Gastroesophageal sphincter (tissue), 4 donors: ENCODE results near the gene MADD. TPM values are rescaled to one million over a fixed set of nuclear protein-coding genes. Genes with fewer than 3 reads are reported as not detected.

Experiments used
- ATAC-seq: fragments of 150-250 bp; one replicate; pipeline ENCODE4 v1.9.1; 2016; ENCODE audit warnings: mild to moderate bottlenecking, moderate library complexity
- H3K27ac ChIP-seq, 4 donors: fragments of 200-600 bp; sonication (generic) in 3 of 4; 1 replicate in 3 of 4; 2 replicates in 1 of 4; pipeline ENCODE4 v1.5.1; 2016 to 2019
- H3K27me3 ChIP-seq: fragments of 200-600 bp; sonication (generic); one replicate; pipeline ENCODE4 v1.5.1; 2019
- H3K36me3 ChIP-seq, 2 donors: fragments of 200-600 bp; sonication (generic); one replicate each; pipeline ENCODE4 v1.5.1; 2019; ENCODE audit warnings: control low read depth in 1 of 2
- H3K4me1 ChIP-seq, 3 donors: fragments of 200-600 bp; sonication (generic); 1 replicate in 2 of 3; 2 replicates in 1 of 3; pipeline ENCODE4 v1.5.1; 2016 to 2019; ENCODE audit warnings: control low read depth in 2 of 3
- H3K4me3 ChIP-seq, 2 donors: fragments of 200-600 bp; sonication (generic); one replicate each; pipeline ENCODE4 v1.5.1; 2019; ENCODE audit warnings: mild to moderate bottlenecking in 1 of 2, moderate library complexity in 1 of 2
- H3K9me3 ChIP-seq, 3 donors: fragments of 200-600 bp; sonication (generic); one replicate each; pipeline ENCODE4 v1.5.1; 2017 to 2019; ENCODE audit warnings: control low read depth in 2 of 3
- CTCF ChIP-seq, 4 experiments: fragments of 200-600 bp in 2 of 4; fragments of 450-650 bp in 2 of 4; sonication (generic) in 1 of 4; IDR thresholded peaks; one replicate each; pipeline ENCODE4 v1.5.1; 2017 to 2019; ENCODE audit warnings: antibody characterized with exemption in 4 of 4, mild to moderate bottlenecking in 2 of 4, moderate library complexity in 2 of 4
- EP300 ChIP-seq: sonication (generic); formaldehyde crosslinking; IDR thresholded peaks from one replicate; pipeline ENCODE4 v1.6.1; 2017; ENCODE audit warnings: antibody characterized with exemption, mild to moderate bottlenecking
- POLR2A ChIP-seq, 2 donors: fragments of 450-650 bp; IDR thresholded peaks; one replicate each; pipeline ENCODE4 v1.6.1; 2017; ENCODE audit warnings: antibody characterized with exemption in 2 of 2, mild to moderate bottlenecking in 2 of 2, moderate library complexity in 1 of 2
- POLR2AphosphoS5 ChIP-seq: sonication (generic); formaldehyde crosslinking; IDR thresholded peaks from one replicate; pipeline ENCODE4 v1.6.1; 2017; ENCODE audit warnings: antibody characterized with exemption
- WGBS, 2 donors: methylation state at CpG; one replicate each; pipeline ENCODE4 v1.1.5; 2018; ENCODE audit warnings: low coverage in 1 of 2; 5-methylcytosine and 5-hydroxymethylcytosine counted together
- total RNA-seq, 4 donors: library from RNA; depleted of rRNA; stranded (reverse); fragments of >200 nt; gene quantifications; one replicate each; pipeline ENCODE4 v1.1.0, GENCODE V29; 2016

The MADD gene
- total RNA-seq, 4 donors from 2014 or later, result 23.7 to 33.9 (median 29.4) TPM

DNA sequence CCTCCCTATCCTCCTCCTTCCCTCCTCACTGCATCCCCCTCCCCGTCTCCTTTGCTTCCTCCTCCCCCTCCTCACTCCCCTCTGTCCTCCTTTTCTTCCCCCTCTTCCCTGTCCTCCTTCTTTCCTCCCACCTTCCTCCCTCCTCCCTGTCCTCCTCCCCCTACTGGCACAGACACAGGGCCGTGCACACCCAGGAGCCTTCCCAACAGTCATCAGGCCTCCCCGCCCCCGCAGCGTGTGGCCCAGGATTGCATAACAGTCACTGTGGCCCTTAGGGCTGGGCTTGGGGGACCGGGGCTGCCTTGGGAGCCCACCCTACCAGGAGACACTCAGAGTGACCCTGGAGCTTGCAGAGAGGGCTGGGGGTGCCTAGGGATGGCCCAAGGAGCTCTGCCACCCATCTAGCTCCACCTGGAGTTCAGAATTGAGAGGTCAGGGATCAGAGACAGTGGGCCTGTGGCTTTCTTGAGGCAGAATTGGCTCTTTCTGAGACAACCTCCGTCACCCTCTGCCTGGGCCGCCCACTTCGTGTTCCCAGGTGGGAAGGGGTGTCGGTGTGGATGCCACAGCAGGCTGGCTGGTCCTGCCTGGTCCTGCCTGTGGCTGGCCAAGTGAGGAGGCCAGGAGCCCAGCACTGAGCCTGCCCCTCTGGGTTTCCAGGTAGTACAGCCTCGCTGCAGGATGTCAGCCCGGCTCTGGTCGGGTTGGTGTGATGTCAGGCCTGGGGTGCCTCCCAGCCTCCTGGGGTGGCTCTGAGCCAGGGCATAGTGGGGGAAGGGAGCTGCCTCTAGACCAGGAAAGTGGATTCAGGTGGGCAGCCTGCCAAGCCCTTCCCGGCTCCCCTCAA lies 106.8 kb downstream of the MADD start:
- Histone ChIP-seq H3K27ac (peak overlapping the region in 3 of 4 donors; percentile 53 to 74 (median 66)), H3K27me3 (no peaks in the 10 kb centered on the region), H3K4me3 (peak overlapping the region in 1 of 2 donors; percentile 42), H3K36me3 (no peaks in the 10 kb centered on the region), H3K4me1 (peaks cover 0 to 8% (median 0%) of the 10 kb centered on the region in 3 donors), H3K9me3 (no peaks in the 10 kb centered on the region)
- TF ChIP-seq EP300 (no peak), CTCF (IDR thresholded peaks at IDR 0.05) (no peak), POLR2AphosphoS5 (no peak), POLR2A (IDR thresholded peaks at IDR 0.05) (no peak)
- no peak for ATAC-seq
- 50% methylated on average over 4 of the region's 14 CpGs; no CpG with 5 or more reads in 1 of the 2 donors for WGBS, 2 donors

DNA sequence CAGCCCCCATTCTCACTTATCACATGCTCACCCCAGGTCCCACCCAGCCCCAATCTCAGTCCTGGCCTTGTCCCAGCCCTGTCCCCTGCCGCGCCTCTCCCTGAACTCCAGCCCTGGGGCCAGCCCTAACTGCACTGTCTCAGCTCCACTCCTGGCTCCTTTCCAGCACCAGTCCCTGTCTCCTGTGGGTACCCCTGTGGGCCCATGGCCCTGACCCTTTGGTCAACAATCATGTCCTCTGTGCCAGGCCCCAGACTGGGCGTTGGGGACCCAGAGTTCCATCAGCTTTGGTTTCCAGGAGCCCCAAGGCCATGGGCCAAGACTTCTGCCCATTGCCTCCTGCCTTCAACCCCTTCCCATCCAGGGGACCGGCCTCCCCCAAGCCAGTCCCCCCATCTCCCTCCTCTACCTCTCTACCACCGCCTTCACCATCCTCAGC lies 107.7 kb downstream of the MADD start:
- WGBS, 2 donors, result 81 to 86% methylated on average over 1 to 5 of the region's 5 CpGs
- H3K4me3 ChIP-seq, result peak overlapping the region in 1 of 2 donors; percentile 42
- no peaks in the 10 kb centered on the region for H3K9me3 ChIP-seq
- no peak for TF ChIP-seq POLR2AphosphoS5
- no peak for TF ChIP-seq CTCF (IDR thresholded peaks at IDR 0.05)
- no peak for TF ChIP-seq POLR2A (IDR thresholded peaks at IDR 0.05)
- no peak for TF ChIP-seq EP300
- no peaks in the 10 kb centered on the region for H3K27me3 ChIP-seq
- H3K27ac ChIP-seq, result peak overlapping the region in 3 of 4 donors; percentile 51 to 74 (median 53)
- H3K36me3 ChIP-seq, result no peaks in the 10 kb centered on the region
- ATAC-seq, result no peak
- peaks cover 0 to 8% (median 0%) of the 10 kb centered on the region in 3 donors for H3K4me1 ChIP-seq

- WGBS, 2 donors, result 78 to 100% methylated on average over 2 of the region's 31 CpGs
- H3K4me1 ChIP-seq, result peaks cover 0 to 8% (median 0%) of the 10 kb centered on the region in 3 donors
- H3K27ac ChIP-seq, result peak within 1 kb of the TSS in 3 of 4 donors; percentile 53 to 74 (median 53)
- no peak for TF ChIP-seq CTCF (IDR thresholded peaks at IDR 0.05)
- TF ChIP-seq POLR2A (IDR thresholded peaks at IDR 0.05), result peak in 1 of 2 donors; percentile 16
- peak within 1 kb of the TSS in 1 of 2 donors; percentile 42 for H3K4me3 ChIP-seq
- no peaks in the 10 kb centered on the region for H3K9me3 ChIP-seq
- no peaks in the 10 kb centered on the region for H3K27me3 ChIP-seq
- ATAC-seq, result peak; percentile 37
- H3K36me3 ChIP-seq, result no peaks in the 10 kb centered on the region
Measured at GRCh38 chr11:47378010-47378835, 108.3 kb downstream of the MADD start, which contains the start of gene SPI1. TSS of gene SPI1 (minus strand) at chr11:47378547. CDS start at chr11:47378353, 194 bp downstream.

DNA sequence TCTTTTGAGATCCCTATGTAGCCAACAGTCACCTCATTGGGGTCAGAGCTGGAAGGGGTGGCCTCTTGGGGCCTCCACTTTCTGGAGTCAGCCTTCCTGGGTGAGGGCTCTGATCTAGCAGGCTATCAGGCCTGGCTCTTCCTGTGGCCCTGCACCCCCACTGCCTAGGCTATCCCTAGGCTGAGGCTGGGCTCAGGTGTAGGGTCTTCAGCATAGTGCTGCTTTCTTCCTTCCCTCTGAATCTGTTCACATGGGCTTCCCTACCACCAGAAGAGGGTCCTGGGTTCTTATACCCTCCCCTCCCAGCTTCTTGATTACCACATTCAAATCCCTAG lies 108.9 kb downstream of the MADD start:
- ATAC-seq, result no peak
- Histone ChIP-seq H3K27ac (peak overlapping the region in 3 of 4 donors; percentile 26 to 74 (median 53)), H3K4me1 (peaks cover 0 to 6% (median 0%) of the 10 kb centered on the region in 3 donors)

More for the DNA sequence above, 108.9 kb downstream of the MADD start:
- Histone ChIP-seq H3K36me3 (no peaks in the 10 kb centered on the region), H3K27me3 (no peaks in the 10 kb centered on the region), H3K9me3 (no peaks in the 10 kb centered on the region), H3K4me3 (no peak overlapping the region)
- TF ChIP-seq CTCF (IDR thresholded peaks at IDR 0.05) (no peak), POLR2AphosphoS5 (no peak), POLR2A (IDR thresholded peaks at IDR 0.05) (no peak), EP300 (no peak)
